ENCODE data around the gene RBMS1. TPM values are rescaled to one million over a fixed set of nuclear protein-coding genes. Genes with fewer than 3 reads are reported as not detected.

The RBMS1 gene
- total and polyA plus RNA-seq, 3 donors from 2014 or later: 26.8 to 34.7 (median 30.0) TPM

- H3K27ac ChIP-seq: no peak overlapping the region
- H3K36me3 ChIP-seq (ENCODE audit: low read depth, missing control alignments): no peaks in the 10 kb centered on the region
- TF ChIP-seq POLR2A (IDR thresholded peaks at IDR 0.05): no peak
- no peak for TF ChIP-seq CTCF (IDR thresholded peaks at IDR 0.05)
- no peak overlapping the region for H3K4me3 ChIP-seq
- peaks cover 8% of the 10 kb centered on the region for H3K4me1 ChIP-seq
- intact Hi-C loops (cut with DNase I; ENCODE audit: low total_unique reads): no loop called here
- 70 to 71% methylated on average over 2 of the region's 2 CpGs for WGBS, 2 donors
- H3K27me3 ChIP-seq: no peaks in the 10 kb centered on the region
- no peaks in the 10 kb centered on the region for H3K9me3 ChIP-seq
- no peak for DNase-seq
These were observed 129.2 kb downstream of the RBMS1 start for GRCh38 chr2:160364364-160364763.

- Histone ChIP-seq H3K36me3 (ENCODE audit: low read depth, missing control alignments) (no peaks in the 10 kb centered on the region), H3K4me3 (no peak overlapping the region), H3K27ac (no peak overlapping the region), H3K4me1 (peaks cover 8% of the 10 kb centered on the region), H3K27me3 (no peaks in the 10 kb centered on the region), H3K9me3 (no peaks in the 10 kb centered on the region)
- no peak for DNase-seq
- intact Hi-C loops (cut with DNase I; ENCODE audit: low total_unique reads): no loop called here
- WGBS, 2 donors: 40 to 50% methylated on average over 3 of the region's 3 CpGs
- no peak for TF ChIP-seq POLR2A (IDR thresholded peaks at IDR 0.05)
- no peak for TF ChIP-seq CTCF (IDR thresholded peaks at IDR 0.05)
These were observed 129.6 kb downstream of the RBMS1 start for GRCh38 chr2:160363961-160364360.

GRCh38 chr2:160363055-160363454 is 130.6 kb downstream of the RBMS1 start:
- DNase-seq: no peak
- no peak overlapping the region for H3K27ac ChIP-seq
- H3K27me3 ChIP-seq: no peaks in the 10 kb centered on the region
- peaks cover 8% of the 10 kb centered on the region for H3K4me1 ChIP-seq
- no peaks in the 10 kb centered on the region for H3K36me3 ChIP-seq (ENCODE audit: low read depth, missing control alignments)
- WGBS, 2 donors: 81 to 89% methylated on average over 4 of the region's 4 CpGs
- H3K4me3 ChIP-seq: no peak overlapping the region
- H3K9me3 ChIP-seq: no peaks in the 10 kb centered on the region
- intact Hi-C loops (cut with DNase I; ENCODE audit: low total_unique reads): no loop called here
- no peak for TF ChIP-seq CTCF (IDR thresholded peaks at IDR 0.05)

- TF ChIP-seq POLR2A (IDR thresholded peaks at IDR 0.05) (no peak), CTCF (IDR thresholded peaks at IDR 0.05) (no peak)
- Histone ChIP-seq H3K4me3 (no peak overlapping the region), H3K9me3 (no peaks in the 10 kb centered on the region), H3K4me1 (peaks cover 5% of the 10 kb centered on the region), H3K36me3 (ENCODE audit: low read depth, missing control alignments) (no peaks in the 10 kb centered on the region), H3K27me3 (no peaks in the 10 kb centered on the region), H3K27ac (no peak overlapping the region)
- intact Hi-C loops (cut with DNase I; ENCODE audit: low total_unique reads): no loop called here
- WGBS, 2 donors: 76 to 89% methylated on average over 2 of the region's 2 CpGs
- DNase-seq: no peak
These were observed 131.1 kb downstream of the RBMS1 start for GRCh38 chr2:160362541-160362940.

- H3K27me3 ChIP-seq: no peaks in the 10 kb centered on the region
- 78 to 87% methylated on average over 4 of the region's 4 CpGs for WGBS, 2 donors
- no peak overlapping the region for H3K27ac ChIP-seq
- H3K4me1 ChIP-seq: peaks cover 3% of the 10 kb centered on the region
- intact Hi-C loops (cut with DNase I; ENCODE audit: low total_unique reads): no loop called here
- TF ChIP-seq POLR2A (IDR thresholded peaks at IDR 0.05): no peak
- TF ChIP-seq CTCF (IDR thresholded peaks at IDR 0.05): no peak
- no peak overlapping the region for H3K4me3 ChIP-seq
- H3K9me3 ChIP-seq: no peaks in the 10 kb centered on the region
- no peaks in the 10 kb centered on the region for H3K36me3 ChIP-seq (ENCODE audit: low read depth, missing control alignments)
- no peak for DNase-seq
These were observed 131.6 kb downstream of the RBMS1 start for GRCh38 chr2:160362018-160362417.
